IMR-90 (cell line): ENCODE results near the gene OR6F1.

Source experiments
- BHLHE40 ChIP-seq: fragments of 150-350 bp; IDR thresholded peaks from 2 replicates; pipeline ENCODE4 v1.6.1; 2016; ENCODE audit warnings: mild to moderate bottlenecking, low read depth, low read length
- CEBPB ChIP-seq: IDR thresholded peaks from 2 replicates; pipeline ENCODE4 v1.6.1; 2012; ENCODE audit warnings: low read depth, low read length, improper control_type of control experiment
- CTCF ChIP-seq: conservative IDR thresholded peaks from 2 replicates; pipeline ENCODE4 v1.5.1; 2012; ENCODE audit warnings: mild to moderate bottlenecking, low read depth, low read length, improper control_type of control experiment
- POLR2A ChIP-seq: IDR thresholded peaks from 2 replicates; pipeline ENCODE4 v1.6.1; 2012; ENCODE audit warnings: mild to moderate bottlenecking, low read depth, low read length
- RAD21 ChIP-seq: IDR thresholded peaks from 2 replicates; pipeline ENCODE4 v1.6.1; 2012; ENCODE audit warnings: low read length, improper control_type of control experiment
- RCOR1 ChIP-seq: IDR thresholded peaks from 2 replicates; pipeline ENCODE4 v1.6.1; 2012; ENCODE audit warnings: mild to moderate bottlenecking, low read length, improper control_type of control experiment; ENCODE audit not compliant: insufficient replicate concordance
- SMC3 ChIP-seq: fragments of 150-350 bp; IDR thresholded peaks from 2 replicates; pipeline ENCODE4 v1.6.1; 2016; ENCODE audit warnings: low read depth, mild to moderate bottlenecking, antibody characterized with exemption, low read length, moderate library complexity

- TF ChIP-seq CTCF: no peak
- no peak for TF ChIP-seq POLR2A
- TF ChIP-seq RCOR1: no peak
- no peak for TF ChIP-seq RAD21
- no peak for TF ChIP-seq BHLHE40
- no peak for TF ChIP-seq SMC3
- TF ChIP-seq CEBPB: no peak
Measured at GRCh38 chr1:247741756-247742155, 25.3 kb upstream of the OR6F1 start.
